Cortex of kidney (tissue), 1 donor: ENCODE results near the gene SAP30BP.

Experiments
- DNase-seq: peaks from one replicate; lab custom pipeline; 2025; lab: John Stamatoyannopoulos, UW

Gene SAP30BP

DNA sequence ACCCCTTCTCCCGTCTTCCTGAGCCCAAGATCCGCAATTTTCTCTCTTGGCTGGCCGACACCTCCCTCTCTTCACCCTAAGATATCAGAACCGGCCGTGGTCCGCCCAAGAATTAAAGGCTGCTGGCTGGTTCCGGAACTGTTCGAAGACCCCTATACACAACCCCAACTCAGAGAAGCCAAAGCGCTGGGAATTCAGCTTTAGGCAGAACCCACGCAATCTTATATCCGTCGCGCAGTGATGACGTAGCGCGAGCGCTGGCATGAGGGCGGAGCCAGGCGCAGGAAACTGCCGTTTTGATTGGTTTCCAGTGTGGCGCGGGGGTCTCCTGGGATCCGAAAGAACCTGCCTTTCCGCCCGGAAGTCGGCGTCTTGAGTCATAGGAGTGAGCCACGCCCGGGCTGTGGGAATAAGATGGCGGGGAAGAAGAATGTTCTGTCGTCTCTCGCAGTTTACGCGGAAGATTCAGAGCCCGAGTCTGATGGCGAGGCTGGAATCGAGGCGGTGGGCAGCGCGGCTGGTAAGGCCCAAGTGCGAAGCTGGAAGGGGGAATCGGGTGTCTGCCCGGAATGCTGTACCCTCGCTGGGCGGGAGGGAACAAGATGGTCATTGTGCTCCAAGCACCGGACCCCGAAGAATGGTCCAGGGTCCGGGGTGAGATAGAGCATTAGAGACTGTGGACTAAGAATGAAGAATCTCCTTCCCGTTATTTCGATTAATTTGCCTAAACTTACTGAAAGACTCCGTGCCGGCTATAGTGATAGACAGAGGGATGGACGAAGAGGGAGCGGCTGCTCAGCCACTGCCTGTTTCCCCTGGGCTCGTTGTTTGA is at the start of gene SAP30BP, which contains the start of gene RECQL5:
TSS of gene SAP30BP (plus strand) at position 380 of the 832 bp plus-strand sequence. CDS start at position 415, 35 bp downstream.
TSS of gene RECQL5 (minus strand) at position 196 of the 832 bp plus-strand sequence. CDS start 597 bp downstream, outside the sequence.
- DNase-seq, result peak; percentile 36

DNA sequence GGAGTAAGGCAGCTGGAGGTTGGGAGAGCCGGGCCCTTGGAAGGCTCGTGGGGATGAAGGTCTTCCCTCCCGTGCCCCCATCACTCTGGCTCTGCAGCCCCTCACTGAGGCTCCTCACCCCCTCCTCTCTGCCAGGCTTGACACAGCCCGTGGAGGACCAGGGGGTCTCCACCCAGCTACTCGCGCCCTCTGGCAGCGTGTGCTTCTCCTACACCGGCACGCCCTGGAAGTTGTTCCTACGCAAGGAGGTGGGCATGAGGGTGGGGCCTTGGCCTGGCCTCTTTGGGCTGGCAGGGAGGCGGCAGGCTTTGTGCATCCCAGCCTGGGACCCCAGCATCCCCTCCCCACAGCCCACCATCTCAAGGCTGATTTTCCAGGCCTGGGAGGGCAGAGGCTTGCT is 49.5 kb upstream of the SAP30BP start:
- no peak for DNase-seq

DNA sequence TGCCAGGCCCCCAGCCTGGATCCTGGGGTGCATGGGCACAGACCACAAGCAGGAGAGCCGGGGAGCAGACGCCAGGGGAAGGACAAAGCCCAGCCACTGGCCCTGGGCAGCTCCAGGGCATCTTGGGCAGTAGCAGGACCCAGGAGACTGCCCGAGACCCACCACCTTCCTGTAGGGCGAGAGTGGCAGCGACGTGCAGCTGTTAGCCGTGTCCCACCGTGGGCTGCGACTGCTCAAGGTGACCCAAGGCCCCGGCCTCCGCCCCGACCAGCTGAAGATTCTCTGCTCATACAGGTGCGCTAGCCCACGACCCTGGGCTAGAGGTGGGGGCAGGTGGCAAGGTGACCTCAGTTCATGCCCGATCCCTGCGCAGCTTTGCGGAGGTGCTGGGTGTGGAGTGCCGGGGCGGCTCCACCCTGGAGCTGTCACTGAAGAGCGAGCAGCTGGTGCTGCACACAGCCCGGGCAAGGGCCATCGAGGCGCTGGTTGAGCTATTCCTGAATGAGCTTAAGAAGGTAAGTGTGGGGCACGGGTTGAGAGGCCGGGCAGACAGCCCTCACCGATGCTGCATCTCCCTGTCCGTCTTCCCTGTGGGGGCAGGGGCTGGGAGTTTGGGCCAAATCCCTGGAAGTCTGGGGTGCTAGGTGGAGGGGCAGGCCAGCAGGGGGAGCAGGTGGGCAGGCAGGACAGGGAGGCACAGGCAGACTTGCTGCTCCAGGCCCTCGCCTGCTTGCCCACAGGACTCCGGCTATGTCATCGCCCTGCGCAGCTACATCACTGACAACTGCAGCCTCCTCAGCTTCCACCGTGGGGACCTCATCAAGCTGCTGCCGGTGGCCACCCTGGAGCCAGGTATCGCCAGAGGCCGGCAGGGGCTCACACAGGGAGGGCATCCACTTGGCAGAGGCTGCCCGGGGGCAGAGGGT is 47.4 kb upstream of the SAP30BP start:
- no peak for DNase-seq

DNA sequence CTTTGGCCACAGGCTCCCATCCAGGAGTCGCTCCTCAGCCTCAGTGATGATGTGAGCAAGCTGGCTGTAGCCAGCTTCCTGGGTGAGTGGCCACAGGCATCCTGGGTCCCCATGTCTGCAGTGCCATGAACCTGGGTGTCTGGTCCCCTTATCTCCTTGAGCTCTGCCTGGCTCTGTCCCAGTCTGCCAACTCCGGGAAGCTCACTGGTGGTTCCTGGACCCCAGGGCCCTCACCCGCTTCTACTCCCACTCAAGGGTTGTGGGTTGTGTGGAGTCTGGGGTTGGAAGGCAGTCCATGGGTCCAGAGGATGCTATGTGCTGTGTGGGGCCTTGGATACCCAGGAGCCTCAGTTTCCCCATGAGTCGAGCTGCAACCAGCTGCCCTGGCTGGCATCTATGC is 45.6 kb upstream of the SAP30BP start:
- no peak for DNase-seq

DNA sequence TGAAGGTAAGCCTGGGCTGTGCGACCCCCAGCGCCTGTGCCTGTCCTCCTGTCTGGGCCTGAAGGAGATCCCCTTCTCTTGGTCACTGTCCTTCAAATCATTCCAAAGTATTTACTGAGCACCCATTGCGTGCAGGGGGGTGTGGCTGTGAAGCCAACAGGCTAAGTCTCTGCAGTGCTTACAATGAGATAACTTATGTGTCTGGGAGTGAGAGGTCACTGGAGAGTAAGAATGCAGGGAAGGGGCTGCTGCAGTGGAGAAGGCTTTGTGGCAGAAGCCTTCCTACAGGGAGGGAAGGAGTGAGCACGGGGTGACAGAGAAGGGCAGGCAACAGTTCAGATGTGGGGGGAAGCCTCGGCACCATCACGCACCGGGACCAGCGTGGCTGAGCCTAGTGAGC is 45.1 kb upstream of the SAP30BP start:
- no peak for DNase-seq

DNA sequence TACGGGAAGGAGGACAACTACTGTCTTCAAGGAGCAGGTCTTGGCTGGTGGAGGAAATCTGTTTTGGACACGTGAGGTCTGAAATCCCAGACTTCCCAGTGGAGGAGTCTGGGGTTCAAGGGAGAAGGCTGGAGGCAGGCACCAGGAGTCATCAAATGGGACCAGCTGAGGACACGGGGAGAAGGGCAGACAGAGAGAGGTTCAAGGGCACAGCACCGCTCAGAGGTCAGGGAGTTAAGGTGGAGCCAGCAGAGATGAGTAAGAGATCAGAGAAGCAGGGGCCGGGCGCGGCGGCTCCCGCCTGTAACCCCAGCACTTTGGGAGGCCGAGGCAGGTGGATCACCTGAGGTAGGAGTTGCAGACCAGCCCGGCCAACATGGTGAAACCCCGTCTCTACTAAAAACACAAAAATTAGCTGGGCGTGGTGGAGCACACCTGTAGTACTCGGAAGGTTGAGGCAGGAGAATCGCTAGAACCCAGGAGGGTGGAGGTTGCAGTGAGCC is 44.3 kb upstream of the SAP30BP start:
- DNase-seq, result no peak

DNA sequence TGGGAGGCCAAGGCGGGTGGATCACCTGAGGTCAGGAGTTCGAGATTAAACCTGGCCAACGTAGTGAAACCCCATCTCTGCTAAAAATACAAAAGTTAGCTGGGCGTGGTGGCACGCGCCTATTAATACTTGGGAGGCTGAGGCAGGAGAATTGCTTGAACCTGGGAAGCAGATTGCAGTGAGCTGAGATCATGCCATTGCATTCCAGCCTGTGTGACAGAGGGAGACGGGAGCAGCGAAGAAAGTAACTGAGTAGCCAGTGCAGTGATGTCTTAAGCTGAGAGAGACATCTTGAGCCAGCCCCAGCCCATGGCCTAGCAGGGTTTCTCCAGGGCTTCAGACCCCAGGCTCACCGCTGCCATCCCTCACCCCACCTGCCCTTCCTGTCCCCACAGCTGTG is 43.8 kb upstream of the SAP30BP start:
- no peak for DNase-seq

DNA sequence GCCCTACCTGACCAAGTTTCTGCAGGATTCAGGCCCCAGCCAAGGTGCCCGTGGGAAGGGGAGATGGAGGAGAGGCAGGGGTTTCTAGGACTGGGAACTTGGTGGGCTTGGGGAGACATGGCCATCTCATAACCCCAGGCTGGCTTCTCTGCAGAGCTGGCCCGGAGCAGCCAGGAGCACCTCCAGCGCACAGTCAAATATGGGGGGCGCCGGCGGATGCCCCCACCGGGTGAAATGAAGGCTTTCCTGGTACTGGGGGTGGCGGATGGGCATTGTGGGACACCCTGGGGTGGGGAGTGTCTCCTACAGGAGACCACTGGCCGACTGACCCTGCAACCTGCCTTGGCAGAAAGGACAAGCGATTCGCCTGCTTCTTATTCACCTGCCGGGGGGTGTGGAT is 43.1 kb upstream of the SAP30BP start:
- no peak for DNase-seq

DNA sequence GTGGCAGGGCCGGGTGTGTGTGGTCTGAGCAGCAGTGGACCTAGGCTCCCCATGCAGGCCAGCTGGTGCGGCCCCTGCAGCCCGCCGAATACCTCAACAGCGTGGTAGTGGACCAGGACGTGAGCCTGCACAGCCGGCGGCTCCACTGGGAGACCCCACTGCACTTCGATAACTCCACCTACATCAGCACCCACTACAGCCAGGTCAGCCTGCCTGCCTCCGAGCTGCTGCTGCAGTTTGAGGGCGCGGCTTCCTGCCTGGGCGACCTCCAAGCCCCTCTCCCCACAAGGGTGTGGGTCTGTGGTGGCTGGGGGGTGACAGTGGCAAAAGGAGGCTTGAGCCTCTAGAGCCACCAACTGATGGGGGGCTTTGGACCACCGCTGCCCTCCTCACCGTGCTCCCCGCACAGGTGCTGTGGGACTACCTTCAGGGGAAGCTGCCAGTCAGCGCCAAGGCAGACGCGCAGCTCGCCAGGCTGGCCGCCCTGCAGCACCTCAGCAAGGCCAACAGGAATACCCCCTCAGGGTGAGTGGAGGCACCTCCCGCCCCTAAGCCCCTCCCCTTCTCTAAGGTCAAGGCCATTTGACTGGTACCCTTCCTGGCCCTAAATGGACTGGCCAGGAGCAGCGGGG is 42.3 kb upstream of the SAP30BP start:
- DNase-seq, result no peak

DNA sequence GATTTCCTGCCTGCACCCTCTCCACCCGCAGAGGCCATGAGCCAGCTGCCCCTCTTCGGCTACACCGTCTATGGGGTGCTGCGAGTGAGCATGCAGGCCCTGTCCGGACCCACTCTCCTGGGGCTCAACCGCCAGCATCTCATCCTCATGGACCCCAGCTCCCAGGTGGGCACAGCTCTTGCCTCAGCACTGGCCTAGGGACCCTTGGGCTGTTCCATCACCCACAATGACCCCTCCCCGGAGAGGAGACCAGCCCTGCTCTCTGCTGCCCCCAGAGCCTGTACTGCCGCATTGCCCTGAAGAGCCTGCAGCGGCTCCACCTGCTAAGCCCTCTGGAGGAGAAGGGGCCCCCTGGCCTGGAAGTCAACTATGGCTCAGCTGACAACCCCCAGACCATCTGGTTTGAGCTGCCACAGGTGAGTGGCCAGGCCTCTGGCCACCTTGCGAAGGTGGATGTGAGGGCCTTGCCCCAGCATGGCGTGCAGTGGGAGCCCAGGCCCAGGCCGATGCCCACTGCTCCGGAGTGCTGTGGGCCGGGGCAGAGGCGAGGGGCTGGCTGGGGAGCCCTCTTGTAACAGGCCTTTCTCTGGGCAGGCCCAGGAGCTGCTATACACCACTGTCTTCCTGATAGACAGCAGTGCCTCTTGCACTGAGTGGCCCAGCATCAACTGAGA is 41.2 kb upstream of the SAP30BP start:
- no peak for DNase-seq

DNA sequence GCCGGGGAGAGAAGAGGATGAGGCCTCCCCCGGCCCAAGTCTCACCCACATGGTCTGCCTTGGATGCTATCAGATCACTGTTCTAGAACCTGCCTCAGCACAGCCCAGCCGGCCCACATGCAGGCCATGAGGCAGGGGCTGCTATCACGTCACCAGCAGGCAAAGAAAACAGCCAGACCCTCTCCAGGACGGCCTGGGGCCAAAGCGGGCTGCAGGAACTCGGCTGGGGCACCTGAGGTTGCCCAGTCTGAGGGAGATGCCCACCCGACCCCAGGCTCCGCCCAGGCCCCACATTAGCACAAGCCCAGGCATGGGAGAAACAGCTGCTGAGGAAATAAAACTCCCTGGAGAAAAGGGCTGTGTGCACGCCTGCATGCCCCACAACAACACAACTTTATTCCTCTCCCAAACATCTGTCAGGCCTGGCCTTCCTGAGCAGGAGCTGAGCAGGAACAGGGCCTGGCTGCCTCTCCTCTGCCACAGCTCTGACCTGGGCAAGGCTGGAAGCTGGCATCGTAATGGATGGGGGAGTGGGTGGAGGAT is 40.6 kb upstream of the SAP30BP start:
- no peak for DNase-seq

DNA sequence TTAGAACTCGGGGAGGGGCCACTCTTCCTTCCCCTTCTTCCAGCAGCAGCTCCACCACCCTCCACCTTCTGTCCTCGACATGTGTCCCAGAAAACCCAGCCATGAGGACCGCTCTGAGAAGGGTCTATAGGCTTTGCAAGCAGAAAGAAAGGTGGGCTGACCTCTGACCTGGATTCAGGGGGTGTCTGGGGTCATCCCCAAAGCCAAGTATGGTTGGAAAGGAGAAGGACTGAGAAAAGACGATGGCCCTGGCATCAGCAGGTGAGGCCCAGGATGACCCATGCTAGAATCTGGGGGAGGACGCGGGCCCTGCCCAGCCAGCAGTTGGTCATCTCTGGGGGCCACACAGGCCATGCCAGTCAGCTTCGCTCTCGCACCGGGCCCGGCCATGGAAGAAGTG is 40.0 kb upstream of the SAP30BP start:
- DNase-seq, result no peak

DNA sequence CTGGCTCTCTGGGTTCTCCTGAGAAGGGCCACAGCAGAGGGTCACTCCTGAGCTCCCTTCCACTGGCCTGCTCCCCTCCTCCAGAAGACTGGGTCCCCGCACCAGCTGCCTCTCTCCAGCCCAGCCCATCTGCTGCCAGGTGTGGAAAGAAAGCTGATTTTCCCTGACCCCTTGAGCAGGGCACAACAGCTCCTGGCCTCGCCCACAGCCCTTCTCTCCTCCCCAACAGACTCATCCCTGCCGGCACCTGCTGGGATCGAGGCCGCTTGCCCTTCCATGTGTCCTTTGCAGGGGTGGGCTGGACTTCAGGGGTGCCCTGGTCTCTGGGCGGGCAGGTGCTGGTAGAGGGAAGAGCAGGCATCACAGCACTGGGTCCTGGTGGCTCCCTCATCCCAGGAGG is 38.7 kb upstream of the SAP30BP start:
- DNase-seq, result no peak

DNA sequence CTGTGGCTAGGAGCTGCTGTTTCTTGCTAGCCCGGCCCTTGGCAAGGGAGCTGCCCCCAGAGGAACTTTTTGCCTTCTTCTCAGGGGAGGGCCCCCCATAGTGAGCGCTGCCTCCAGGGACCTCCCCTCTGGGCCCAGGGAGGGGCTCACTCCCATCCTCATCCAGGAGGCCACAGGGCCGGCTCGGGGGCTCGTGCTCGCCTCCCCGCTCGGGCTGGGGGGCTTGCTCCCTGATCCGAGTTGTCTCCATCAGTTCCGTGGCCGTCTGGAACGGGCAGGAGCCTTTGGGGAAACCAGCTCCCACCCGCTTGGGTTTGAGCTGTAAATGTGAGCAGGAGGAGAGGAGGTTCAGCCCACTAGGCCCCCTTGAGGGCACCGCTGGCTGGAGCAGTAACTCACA is 38.0 kb upstream of the SAP30BP start:
- no peak for DNase-seq

DNA sequence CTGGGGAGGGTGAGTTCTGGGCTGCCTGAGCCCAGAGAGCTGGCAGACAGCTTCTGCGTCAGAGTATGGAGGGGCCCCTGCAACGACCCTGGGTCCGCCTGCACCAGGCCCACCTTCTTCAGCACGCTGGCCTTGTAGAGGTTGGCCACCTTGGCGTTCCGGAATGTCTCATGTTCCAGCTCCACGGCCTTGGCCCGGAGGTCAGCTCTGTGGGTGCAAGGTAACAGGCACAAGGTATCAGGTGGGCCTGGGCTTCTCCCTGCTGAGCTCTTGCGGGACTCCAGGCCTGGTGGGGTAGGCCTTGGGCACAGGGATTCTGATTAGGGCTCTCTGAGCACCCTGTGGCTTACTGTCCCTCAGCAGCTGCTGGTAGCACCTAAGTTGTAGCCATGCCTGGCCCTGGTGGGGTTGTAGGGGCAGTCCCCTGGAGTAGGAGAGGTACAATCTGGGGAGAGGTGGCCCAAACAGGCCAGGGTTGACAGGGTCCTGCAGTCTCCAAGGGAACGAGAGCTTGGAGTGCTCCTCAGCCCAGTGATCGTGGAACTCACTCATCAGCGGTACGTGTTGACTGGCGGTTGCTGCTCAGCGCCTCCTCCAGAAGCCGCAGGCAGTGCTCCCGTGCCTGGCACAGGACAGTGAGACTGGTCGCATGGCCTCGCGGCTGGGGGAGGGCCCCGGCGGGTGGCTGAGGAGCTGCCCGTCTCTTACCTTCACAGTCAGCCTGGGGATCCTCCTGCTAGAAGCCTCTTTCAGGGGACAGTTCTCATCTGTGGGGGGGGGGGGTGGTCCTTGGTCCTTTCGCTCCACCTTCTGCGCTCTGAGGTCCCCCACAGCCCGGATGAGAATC is 36.8 kb upstream of the SAP30BP start:
- no peak for DNase-seq

DNA sequence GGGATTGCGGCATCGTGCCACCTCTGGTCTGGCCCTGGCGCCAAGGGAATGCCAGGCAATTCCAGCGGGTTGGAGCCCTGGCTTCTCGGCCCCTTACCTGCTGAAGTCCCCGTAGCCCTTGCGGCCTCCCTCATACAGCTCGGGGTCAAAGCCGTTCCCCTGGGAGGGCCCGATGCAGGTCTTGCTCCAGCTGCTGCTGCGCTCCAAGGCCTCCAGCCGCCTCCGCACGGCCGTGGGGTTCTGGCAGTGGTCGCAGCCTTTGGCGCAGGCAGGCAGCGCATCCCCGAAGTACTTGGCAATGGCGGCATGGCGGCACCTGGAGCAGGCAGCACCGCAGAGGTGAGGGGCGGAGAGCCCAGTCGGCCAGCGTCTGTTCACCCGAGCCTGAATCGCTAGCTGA is 35.8 kb upstream of the SAP30BP start:
- DNase-seq, result no peak

DNA sequence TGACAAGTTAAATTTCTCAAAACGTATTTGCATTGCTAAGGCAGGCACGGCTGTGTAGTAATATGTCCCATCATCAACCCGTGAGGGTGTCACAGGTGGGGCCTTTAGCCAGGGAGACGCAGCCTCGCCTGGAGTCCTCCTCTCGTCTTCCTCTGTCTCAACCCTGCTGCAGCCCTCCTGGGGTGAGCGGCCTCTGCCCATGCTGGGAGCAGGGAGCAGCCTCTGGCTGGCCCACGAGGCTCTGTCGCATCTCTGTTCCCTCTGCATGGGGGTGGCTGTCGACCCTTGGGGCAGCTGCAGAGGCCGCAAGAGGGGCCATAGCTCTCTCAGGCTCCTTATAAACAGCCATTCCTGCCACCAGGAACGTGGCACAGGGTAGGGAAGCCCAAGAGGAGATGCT is 34.7 kb upstream of the SAP30BP start:
- no peak for DNase-seq

DNA sequence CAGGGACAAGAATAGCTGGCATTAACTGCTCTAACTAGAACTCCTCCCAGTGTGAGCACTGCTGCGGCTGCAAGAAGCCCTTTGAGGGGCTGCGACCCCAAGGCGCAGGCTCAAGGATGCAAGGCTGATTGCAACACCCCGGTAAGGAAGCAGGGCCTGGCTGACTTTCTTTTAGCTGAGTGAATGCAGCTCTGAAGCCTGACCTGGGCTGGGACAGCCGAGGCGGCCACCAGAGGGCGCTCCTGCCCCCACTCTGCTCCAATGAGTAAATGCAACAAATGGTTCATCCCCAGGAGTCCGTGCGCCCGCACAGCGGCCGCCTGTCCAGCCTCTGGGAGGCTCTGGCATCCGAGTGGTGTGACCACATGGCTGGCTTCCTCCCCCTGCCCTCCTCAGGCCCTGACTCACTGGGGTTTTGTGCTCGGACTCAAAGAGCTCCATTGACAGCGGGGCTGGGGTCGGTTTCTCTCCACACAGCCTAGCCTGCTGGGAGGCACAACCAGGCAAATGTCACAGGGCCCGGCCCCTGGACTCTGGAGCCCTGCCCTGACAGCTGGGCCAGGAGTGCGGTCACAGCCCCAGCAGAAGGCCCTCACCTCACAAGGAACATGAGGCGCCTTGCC is 34.2 kb upstream of the SAP30BP start, which contains the start of gene SMIM5:
TSS of gene SMIM5 (plus strand) at position 572 of the 623 bp plus-strand sequence. CDS start 6,768 bp downstream, outside the sequence.
- DNase-seq, result no peak

DNA sequence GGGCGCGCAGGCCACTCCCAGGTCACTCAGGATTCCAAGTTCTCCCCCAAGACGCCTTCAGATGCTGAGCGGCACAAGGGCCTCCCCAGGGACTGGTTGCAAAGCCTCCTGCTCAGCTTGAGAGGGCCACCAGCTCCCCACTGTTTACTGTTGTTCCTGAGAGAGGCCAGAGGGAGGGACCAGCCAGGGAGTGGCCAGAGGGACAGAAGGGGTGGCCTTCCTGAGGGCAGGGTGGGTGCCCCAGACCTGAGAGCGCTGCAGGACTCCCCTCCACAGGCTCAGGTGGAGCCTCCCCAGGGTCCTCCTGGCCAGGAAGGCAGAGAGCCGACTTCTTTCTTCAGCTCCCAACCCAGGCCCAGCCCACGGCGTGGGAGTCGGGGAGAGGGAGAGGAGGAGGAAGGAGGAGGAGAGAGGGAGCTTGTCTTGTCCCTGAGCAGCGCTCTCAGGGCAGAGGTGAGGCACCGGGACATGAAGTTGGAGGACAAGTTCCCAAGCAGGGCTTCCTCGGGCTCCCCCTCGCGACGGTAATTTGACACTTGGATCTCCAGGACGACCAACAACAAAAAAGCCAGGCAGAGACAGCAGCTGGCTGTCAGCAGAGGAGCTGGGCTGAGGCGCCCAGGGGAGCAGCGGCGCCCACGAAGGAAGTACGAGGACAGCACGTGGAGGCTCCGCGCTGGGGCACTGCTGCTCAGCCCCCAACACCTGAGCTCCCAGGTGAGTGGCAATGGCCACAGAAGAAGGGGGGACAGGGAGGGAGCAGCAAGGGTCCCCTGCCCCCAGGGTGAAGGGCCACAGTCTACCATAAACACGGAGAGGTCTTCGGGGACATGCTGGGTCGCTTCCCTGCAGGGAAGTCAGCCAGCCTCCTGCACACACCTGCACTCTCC is 33.4 kb upstream of the SAP30BP start:
- DNase-seq, result no peak
